ENCODE data around the gene SPOCD1.

SPOCD1 gene

GRCh38 chr1:31799895-31800673 is 15.7 kb downstream of the SPOCD1 start:
- no peak for DNase-seq (ENCODE audit: low spot score)

DNA sequence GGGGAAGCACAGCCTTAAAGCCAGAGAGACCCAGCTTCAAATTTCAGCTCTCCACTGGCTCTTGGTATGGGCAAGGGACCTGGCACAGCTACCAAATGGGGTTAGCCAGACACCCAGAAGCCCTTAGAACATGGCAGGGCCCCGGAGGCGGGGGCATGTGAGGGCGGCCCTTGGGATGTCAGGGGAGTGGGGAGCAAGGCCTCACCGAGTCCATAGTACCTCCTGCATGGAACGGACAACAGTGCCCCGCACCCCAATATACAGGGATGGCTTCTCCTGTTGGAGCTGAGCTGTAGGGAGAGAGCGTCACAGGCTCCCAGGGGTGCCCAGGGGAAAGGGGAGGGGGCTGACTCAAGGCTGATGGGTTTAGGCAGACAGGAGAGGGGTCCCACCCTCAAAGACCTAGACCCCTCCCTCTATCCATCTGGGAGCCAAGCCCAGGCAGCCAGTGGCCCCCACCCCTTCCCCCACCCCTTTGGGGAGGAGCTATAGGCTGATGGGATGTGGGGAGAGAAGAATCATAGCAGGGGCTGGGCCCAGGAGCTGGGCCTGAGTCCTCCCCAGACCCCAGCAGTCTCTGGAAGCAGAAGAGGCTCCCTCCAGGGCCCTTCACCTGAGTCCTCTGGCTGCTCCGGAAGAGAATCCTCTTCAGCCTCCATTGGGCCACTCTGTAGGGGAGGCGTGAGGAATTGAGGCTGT is 16.5 kb downstream of the SPOCD1 start:
- DNase-seq (ENCODE audit: low spot score): no peak

DNA sequence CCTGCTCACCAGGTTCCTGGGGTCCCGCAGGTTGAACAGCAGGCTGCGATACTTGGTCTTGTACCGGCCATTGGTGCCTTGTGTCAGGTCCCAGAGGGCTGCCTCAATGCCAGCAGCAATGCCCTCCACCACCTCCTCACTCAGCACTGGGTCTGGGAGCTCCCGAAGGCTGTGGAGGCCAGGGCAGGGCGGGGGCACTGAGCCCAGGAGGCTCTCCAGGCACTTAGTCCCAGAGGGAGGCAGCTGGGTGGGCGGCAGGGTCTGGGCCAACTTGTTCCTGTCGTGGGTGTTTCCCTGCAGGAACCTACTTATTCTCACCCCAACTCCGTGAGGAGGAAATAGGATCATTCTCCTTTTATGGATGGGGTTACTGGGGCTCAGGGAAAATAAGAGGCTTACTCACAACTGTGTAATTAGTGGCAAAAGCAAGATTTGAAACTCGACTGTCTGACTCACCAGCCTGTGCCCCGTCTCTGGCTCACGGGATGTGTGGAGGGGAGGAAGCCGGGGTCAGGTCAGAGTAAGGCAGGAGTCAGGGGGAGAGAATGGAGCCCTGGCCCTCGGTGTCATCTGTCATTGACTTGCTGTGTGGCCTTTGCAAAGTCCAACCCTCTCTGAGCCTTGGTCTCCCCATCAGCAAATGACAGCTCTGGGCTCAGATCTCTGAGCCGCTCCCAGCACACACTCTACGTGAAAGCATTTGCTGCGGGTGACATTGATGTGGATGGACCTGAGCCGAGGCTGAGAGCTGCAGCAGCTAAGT is 17.2 kb downstream of the SPOCD1 start:
- peak; percentile 95 for DNase-seq (ENCODE audit: low spot score)

- no peak for DNase-seq (ENCODE audit: low spot score)
Measured at GRCh38 chr1:31798086-31798432, 17.8 kb downstream of the SPOCD1 start.

DNA sequence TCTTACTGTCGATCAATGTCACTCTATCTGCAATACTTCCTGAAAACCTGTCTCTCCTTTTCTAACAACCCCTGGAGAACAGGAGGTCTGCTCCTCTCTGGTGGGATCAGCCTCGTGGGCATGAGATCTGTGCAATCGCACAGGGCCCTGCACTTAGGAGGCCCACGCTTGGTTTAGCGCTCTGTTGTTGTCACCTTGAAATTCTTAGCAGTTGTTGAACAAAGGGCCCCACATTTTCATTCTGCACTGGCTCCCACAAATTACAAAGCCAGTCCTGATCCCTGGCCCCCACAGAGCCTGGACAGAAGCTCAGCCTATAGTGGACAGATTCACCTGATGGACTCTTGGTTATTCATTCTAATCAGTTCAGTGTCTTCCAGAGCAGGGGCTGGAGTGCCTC is 18.6 kb downstream of the SPOCD1 start:
- DNase-seq (ENCODE audit: low spot score): no peak

- no peak for DNase-seq (ENCODE audit: low spot score)
Measured at GRCh38 chr1:31796707-31797106, 19.1 kb downstream of the SPOCD1 start.

DNA sequence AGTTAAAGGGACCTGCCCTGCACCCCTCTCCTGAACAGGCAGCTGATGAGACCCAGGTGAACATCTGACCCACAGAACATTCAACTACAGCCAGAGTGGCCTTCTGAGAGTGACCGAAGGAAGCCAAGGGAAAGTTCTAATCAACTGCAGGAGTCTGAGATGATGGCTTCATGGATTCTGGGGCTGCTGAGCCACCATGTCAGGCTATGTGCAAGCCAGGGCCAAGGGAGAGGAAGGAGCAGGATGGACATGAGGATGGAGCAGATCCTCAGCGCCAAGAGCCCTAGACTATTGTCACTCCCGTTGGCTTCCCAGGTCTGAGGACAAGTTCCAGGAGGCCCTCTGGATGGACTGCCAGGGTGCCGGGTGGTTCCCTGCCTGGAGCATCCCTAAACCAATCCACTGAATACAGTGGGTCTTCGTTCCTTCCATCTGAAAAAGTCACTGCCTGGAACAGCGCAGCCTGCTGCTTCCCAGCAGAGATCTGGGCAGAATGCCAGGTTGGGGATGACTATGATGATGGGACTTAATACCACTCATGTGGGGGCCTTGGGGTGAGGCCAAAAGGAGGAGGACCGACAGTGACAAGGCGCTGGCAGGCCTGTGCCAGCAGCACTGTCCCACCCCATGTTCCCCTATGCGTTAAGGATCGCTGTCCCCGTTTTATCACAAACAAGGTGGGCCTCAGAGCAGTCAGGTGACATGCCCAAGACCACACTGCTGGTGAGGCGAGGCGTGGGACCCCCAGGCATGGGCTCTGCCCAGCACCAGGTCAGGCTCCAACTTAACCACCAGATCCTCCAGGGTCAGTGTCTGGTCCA is 19.8 kb downstream of the SPOCD1 start:
- DNase-seq (ENCODE audit: low spot score): peak; percentile 57

GRCh38 chr1:31795096-31795675 is 20.6 kb downstream of the SPOCD1 start:
- DNase-seq (ENCODE audit: low spot score): no peak

DNA sequence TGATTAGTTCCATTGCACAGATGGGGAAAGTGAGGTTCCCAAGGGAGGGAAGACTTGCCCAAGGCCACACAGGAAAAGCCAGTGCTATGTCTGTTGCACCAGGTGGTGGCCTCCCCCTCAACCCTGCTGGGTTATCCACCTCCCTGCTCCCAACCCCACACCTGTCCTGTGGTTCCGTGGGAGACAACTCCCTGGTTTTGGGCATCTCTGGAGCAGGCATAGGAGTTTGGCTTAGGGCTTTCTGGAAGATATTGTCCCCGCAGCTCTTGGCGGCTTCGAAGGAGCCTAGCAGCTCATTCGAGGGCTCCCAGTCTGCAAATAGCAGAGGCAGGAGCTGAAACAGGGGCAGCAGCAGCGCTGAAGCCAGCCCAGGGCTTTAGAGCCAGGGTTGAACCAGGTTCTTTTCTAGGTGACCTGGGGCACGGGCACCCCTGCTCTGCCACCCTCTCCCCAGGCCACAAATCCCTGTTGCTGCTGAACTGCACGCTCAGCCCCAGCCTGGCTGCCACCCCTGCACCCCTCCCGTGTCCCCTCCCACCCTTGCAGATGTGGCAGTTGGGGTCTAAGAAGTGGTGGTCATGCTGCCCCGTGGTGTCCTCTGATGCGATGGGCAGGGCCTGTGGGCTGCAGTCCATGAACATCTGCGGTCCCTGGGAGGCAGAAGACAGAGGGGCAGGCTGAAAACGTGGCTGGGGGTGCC is 22.1 kb downstream of the SPOCD1 start:
- DNase-seq (ENCODE audit: low spot score): no peak

DNA sequence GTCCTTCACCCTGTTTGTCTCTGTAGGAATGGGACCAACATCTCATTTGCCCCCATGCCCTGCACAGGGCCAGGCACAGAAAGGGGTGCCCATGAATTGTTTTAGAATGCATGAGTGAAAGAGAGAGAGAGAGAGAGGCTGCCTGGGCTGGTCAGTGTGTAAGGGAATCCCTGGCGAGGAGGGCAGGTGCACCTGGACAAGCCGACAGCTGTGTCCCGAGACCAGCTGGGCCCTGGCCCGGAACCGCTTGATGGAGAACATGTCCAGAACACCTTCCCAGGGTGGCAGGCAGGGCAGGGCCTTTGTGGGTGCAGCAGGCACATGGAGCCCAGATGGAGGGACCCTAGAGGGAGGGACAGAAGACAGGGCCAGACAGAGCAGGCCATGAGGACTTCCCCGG is 22.7 kb downstream of the SPOCD1 start:
- DNase-seq (ENCODE audit: low spot score): no peak

DNA sequence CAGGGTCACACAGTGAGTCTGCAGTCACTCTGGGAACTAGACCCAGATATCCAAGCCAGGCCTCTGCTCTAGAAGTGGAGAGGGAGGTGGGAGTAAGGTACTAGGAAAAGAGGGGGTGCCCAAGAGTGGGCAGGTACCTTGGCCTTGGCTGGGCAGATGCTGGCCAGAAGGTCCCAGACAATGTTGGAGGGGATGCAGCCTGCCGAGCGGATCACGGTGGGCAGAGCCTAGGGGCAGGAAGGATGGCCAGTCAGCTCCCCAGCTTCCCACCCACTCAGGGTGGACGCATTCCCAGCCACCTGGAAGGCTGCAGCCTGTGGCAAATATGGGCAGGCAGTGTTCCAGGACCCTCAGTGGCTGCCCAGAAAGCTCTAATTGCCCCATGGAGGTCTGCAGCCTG is 23.3 kb downstream of the SPOCD1 start:
- no peak for DNase-seq (ENCODE audit: low spot score)

GRCh38 chr1:31792116-31792515 is 23.7 kb downstream of the SPOCD1 start:
- DNase-seq (ENCODE audit: low spot score): no peak

GRCh38 chr1:31791131-31791858 is 24.5 kb downstream of the SPOCD1 start:
- no peak for DNase-seq (ENCODE audit: low spot score)

- DNase-seq (ENCODE audit: low spot score): no peak
Measured at GRCh38 chr1:31790641-31791091, 25.2 kb downstream of the SPOCD1 start.

GRCh38 chr1:31790140-31790539 is 25.7 kb downstream of the SPOCD1 start:
- no peak for DNase-seq (ENCODE audit: low spot score)

DNA sequence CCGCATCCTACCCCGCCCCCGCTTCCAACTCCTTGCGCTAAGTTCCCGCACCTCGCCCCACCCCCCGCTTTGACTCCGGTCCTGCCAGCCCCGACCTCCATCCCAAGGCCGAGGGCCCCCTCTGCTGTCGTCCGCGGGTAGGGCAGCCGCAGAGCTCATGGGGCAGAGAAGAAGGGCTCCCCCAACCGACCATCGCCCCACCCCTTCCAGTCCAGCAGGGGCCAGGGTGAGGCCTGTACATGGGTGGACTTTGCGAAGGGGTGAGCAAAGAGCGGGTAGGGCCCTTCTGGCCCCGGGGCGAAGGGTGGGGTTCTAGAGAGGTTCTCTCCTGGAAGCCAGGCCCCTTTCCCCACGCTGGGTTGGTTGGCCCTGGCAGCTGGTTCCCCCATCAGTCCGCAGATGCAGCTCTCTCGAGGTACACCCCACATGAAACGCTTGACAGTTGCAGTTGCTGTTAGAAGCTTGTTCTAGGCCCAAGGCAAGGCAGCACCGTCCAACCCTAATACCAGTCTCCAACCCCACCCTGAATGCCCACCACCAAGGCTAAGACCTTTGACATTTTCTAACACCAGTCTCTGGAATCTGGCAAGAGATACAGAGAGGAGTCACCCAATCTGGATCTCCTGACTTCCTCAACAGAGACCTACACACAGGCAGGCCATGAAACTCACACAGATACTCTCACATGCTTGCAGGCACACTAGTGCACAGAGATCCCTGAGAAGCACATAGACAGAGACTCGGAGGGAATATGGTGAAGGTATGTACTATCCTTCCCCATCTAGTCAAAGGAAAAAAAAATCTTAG is 26.4 kb downstream of the SPOCD1 start:
- DNase-seq (ENCODE audit: low spot score): peak; percentile 75

- DNase-seq (ENCODE audit: low spot score): no peak
Measured at GRCh38 chr1:31788825-31789256, 27.0 kb downstream of the SPOCD1 start.

GRCh38 chr1:31788138-31788824 is 27.5 kb downstream of the SPOCD1 start:
- DNase-seq (ENCODE audit: low spot score): peak; percentile 83

DNA sequence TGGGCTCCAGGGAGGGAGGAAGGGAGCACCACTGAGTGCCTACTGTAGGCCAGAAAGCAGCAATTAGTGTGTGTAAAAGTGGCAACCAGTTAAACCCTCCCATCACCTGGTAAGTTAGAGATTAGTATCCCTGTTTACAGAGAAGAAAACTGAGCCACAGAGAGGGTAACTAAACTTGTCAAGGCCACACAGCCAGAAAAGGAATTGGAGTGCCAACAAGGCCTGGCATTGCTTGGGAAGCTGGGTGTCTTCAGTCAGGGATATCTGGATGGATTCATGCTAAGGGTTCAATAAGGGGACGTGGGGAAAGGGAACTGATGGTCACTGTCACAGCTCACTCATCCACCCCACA is 28.1 kb downstream of the SPOCD1 start:
- no peak for DNase-seq (ENCODE audit: low spot score)

All from kidney capillary endothelial cell (primary cell).